ENCODE results near the gene ASB7.

GRCh38 chr15:100651253-100651652 is 48.9 kb downstream of the ASB7 start:
- TF ChIP-seq CTCF (IDR thresholded peaks at IDR 0.05) = no peak
- TF ChIP-seq POLR2A (IDR thresholded peaks at IDR 0.05) = no peak

All from transverse colon (tissue), 3 donors.